HT-29 (cell line): ENCODE measurements around the gene CDK14. TPM values are rescaled to one million over a fixed set of nuclear protein-coding genes. Genes with fewer than 3 reads are reported as not detected.
A peak's percentile ranks its signal among the peaks of the same experiment; 100 is the strongest.

Experiments used
- DNase-seq: peaks from one replicate; pipeline ENCODE4 v3.0.0-alpha.2; 2015; ENCODE audit warnings: low spot score
- total RNA-seq: library from RNA; depleted of rRNA; stranded (reverse); fragments of >200 nt; shearing (Covaris generic); gene quantifications from 2 replicates; pipeline ENCODE4 v1.2.3, GENCODE V29; 2014

The CDK14 gene
- total RNA-seq, 1 experiment from 2014 or later = 0.61 TPM

DNA sequence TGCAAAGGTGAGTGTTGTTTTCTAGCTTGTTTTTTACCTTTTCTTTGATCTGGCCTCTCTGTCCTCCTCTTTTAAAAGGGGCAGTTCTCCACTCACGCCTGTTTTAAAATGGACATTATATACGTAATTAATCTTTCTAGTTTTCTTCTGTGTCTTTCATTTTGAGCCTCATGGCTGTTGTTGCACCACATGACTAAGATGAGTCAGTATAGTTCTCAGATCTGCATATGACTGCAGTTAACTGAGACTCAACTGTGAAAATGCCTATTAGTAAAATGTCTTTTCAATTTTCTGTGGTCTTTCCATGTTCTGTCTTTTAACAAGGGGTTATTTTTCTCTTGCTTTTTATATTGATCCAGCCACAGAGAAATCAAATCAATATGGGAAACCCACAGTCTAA is 296.1 kb downstream of the CDK14 start:
- DNase-seq = no peak

GRCh38 chr7:90894122-90894521 is 298.0 kb downstream of the CDK14 start:
- DNase-seq = no peak

GRCh38 chr7:90896458-90896857 is 300.3 kb downstream of the CDK14 start:
- DNase-seq = no peak

GRCh38 chr7:90897961-90898469 is 301.9 kb downstream of the CDK14 start:
- DNase-seq = no peak

DNA sequence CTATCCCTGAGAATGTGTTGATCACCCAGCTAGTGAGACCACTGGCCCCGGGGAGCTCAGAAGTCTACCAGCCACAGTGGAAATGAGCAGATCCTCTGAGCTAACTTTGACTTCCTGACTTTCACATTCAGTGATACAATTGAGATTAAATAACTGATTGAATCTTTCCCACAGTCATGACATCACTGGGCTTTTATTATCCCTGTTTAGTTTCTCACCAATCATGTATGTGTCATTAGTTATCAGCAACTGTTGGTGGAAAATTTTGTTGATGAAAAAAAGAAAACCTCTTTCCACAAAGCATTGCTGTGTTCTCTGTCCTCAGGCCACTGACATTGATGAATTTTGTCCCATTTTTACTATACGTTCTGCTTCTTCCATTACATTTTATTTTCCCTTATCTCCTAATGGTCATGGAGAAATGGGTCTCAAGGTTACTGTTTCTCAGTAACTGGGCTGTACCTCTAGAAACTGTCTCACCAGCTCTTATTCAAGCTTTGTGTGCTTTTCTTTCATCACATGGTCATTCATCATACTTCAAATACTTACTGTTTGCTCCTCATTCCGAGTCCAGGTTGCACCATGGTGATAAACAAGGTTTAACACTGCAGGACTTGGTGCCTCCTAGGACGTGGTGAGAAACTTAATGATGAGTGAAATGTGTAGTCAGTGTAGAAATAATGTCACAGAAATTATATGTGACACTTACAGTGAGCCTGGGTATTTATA is 304.7 kb downstream of the CDK14 start:
- no peak for DNase-seq

DNA sequence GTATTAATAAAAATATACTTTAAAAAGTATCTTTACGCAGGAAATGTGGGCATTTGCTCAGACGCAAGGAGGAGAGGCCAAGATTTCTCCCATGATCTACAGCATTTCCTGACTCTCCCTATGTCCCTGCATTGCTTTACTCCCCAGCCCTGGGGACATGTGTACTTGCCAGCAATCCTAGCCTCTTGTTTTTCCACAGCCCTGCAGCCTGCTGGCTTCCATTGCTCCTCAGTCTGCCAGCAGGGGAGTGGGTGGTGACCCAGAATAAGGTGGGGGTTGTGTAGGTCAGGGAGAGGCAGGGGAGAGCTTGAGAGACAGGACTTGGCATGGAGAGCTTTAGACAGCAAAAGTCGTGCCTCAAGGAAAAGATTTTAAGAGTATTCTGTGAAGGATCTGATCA is 307.7 kb downstream of the CDK14 start:
- DNase-seq = no peak

DNA sequence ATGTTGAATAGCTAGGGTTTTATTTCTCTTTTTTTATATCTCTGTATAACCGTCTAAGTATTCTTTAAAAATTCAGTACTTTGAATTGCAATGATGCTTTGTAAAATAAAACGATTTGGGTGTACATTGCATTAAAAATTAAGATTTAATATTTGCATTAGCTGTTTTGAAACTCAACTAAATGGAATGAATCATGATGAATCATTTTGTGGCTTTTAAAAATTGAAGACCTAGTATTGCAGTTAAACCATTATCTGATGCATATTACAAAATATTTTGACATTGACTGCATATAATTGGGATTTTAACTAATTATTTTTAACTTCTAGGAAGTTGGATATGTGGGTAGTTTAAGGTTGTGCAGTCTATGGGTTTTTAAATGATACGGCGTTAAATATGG is 314.0 kb downstream of the CDK14 start:
- DNase-seq = no peak

- DNase-seq = no peak
These were observed 320.2 kb downstream of the CDK14 start for GRCh38 chr7:90916319-90916718.

GRCh38 chr7:90917539-90917938 is 321.4 kb downstream of the CDK14 start:
- no peak for DNase-seq

DNA sequence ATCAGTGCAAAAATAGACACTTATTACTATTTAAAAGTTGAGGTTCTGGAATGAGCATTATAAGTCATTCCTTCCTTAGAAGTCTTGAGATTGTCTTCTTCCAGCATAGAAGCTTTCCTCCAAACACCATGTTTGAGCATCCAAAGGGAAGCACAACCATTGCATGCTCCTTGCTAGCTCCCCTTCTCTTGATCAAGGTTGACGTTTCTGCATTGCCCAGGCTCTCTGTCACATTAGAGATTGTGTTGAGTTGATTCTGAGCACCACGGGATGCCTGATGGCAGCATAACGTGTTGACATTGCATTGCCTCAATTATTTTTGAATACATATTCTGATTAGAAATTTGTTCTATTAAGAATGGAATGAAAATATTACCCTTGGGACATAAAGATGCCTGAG is 322.2 kb downstream of the CDK14 start:
- no peak for DNase-seq

- DNase-seq = no peak
These were observed 323.7 kb downstream of the CDK14 start for GRCh38 chr7:90919816-90920215.

DNA sequence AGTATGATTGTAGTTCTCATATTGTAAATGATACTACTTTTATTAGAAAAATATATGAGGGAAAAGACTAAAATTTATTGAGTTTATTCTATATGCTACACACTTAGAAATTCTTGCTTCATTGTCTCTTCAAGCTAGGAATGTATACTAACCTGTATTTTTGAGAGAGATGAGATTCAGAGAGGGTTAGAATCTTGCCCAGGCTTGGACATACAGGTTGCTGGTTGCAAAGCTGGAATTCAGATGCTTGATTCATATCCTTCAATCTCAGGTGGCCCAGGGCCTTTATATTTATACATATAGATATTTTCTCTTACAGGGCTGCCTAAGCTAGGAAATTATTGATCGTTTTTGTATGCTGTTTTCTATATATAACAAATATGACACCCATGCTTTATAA is 324.2 kb downstream of the CDK14 start:
- no peak for DNase-seq

DNA sequence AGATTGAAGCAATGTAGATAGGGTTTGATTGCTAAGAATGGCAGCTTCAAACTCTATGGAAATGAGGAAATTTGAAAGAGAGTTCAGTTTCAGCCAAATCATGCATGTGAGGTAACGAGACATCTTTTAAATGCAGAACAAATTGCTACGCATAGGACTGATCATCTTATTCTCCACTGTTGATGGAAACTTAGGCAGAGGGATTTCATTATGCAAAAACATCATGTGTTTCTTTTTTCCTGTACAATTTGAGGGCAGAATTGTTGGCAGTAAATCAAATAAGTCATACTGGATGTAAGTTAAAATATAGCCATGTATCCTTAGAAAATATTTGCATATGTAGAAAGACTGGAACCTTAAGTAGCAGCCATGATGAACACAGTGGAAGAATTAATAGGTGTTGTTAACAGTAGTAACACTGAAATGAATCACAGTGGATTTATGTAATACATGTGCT is 327.4 kb downstream of the CDK14 start:
- DNase-seq = no peak

DNA sequence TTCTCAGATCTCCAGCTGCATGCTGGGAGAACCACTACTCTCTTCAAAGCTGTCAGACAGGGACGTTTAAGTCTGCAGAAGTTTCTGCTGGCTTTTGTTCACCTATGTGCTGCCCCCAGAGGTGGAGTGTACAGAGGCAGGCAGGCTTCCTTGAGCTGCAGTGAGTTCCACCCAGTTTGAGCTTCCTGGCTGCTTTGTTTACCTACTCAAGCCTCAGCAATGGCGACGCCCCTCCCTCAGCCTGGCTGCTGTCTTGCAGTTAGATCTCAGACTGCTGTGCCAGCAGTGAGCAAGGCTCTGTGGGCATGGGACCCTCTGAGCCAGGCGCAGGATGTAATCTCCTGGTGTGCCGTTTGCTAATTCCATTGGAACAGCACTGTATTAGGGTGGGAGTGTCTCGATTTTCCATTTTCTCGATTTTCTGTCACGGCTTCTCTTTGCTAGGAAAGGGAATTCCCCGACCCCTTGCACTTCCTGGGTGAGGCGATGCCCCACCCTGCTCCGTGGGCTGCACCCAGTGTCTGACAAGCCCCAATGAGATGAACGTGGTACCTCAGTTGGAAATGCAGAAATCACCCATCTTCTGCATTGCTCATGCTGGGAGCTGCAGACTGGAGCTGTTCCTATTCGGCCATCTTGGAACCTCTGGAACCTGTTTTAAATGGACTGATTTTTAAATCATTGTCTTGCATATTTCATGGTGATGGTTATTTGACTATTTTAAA is 332.7 kb downstream of the CDK14 start:
- DNase-seq = peak; percentile 74

DNA sequence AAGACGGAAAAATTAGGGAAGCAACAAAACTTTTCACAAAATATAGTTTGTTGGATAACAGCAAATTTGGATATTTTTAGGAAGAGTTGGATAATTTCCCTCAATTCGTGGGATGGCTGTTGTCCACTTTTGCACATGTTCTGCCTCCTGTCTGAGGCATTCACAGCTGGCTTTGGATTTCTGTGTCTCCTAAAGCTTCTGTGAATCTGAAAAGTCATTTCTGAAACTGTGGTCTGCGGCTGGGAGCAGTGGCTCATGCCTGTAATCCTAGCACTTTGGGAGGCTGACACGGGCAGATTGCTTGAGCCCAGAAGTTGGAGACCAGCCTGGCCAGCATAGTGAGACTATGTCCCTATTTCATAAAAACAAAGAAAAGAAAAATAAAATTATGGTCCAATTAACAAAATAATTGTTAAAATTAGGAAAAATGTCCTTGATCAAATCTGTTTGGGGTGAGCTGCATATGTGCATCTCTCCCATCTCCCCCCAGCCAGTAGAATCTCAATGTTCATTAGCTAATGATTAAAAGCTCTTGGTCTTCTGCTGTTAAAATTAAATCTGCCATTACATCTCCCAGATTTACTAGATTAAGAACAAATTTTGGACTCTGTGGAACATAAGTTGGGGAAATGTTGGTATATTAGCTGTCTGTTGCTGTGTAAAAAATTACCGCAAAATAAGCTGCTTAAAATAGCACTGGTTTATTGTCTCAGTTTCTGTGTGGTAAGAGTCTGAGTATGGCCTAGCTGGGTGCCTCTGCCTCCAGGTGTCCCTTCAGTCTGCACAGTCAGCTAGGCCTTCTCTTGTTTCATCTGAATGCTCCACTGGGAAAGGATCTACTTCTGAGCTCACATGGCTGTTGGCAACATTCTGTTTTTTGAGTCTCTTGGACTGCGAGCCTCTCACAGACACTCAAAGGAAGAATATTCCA is 336.1 kb downstream of the CDK14 start:
- no peak for DNase-seq

- DNase-seq = no peak
These were observed 336.9 kb downstream of the CDK14 start for GRCh38 chr7:90933041-90933440.

DNA sequence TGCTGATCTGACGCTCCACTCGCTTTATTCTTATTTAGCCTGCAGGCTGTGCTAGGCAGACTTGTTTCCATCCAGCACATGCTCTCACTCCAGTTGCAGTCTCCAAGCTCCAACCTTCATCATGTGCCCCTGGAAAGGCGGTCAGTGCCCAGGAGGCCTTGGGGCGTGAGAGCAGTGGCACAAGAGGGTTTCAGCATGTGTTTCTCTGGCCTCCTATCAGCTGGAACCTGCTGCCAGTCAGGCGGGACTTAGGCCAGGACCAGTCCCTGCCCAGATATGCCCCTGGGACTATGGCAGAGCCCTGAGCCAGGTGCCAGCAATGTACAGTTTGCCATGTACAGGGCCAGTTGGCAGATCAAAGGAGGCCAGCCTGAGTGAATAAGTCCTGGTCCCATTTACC is 337.9 kb downstream of the CDK14 start:
- no peak for DNase-seq

GRCh38 chr7:90938371-90938770 is 342.2 kb downstream of the CDK14 start:
- DNase-seq = no peak

- no peak for DNase-seq
These were observed 343.5 kb downstream of the CDK14 start for GRCh38 chr7:90939666-90940065.

- DNase-seq = no peak
These were observed 347.9 kb downstream of the CDK14 start for GRCh38 chr7:90944021-90944420.

DNA sequence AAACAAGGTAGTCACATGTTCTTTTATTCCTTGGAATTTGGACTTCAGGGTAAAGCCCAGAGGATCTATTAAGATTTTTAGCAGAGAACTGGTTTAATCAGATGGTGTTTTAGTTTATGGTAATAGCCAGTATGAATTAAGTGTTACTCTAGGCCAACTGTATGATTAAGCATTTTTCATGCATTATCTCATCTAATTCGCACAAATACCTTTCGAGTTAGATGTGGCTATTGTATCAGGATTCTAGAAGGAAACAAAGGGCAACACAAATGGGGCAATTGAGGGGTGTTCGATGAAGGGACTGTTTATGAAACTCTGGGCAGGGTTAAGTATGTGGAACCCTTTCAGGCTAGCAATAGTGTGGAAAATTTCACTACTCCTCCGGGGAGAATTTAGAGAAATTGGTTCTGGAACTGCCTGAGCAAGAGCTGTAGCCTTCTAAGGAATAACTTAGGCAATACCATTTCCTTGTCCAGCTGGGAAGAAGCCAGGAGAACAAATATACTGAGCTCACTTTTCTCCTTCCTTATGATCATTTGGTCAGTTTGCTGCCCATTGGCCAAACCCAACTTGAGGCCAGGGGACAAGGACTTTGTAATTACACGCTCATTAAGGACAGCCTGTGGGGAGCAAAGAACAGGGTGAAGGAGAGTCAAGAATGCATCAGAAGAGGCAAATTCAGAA is 349.1 kb downstream of the CDK14 start:
- no peak for DNase-seq
